Chondrocyte (in vitro differentiated cells): ENCODE measurements around the gene CTIF. TPM values are rescaled to one million over a fixed set of nuclear protein-coding genes. Genes with fewer than 3 reads are reported as not detected.

Experiments
- DNase-seq: peaks from one replicate; pipeline ENCODE4 v3.0.0; 2021; ENCODE audit warnings: mixed read lengths, low spot score
- H3K27ac Mint-ChIP-seq: one replicate; pipeline ENCODE4 v1.8.0; 2021; ENCODE audit warnings: mild to moderate bottlenecking, moderate library complexity, mixed read lengths; ENCODE audit not compliant: unreplicated experiment
- H3K27me3 Mint-ChIP-seq: 2 replicates; pipeline ENCODE4 v1.8.0; 2021; ENCODE audit warnings: low read depth, mixed read lengths
- H3K36me3 Mint-ChIP-seq: 2 replicates; pipeline ENCODE4 v1.8.0; 2021; ENCODE audit warnings: low read depth, mixed read lengths
- H3K4me1 Mint-ChIP-seq: 2 replicates; pipeline ENCODE4 v1.8.0; 2021; ENCODE audit warnings: low read depth, mild to moderate bottlenecking, mixed read lengths
- H3K4me3 Mint-ChIP-seq: one replicate; pipeline ENCODE4 v1.8.0; 2021; ENCODE audit warnings: mild to moderate bottlenecking, moderate library complexity, mixed read lengths; ENCODE audit not compliant: unreplicated experiment
- H3K9me3 Mint-ChIP-seq: 2 replicates; pipeline ENCODE4 v1.8.0; 2021; ENCODE audit warnings: low read depth, mixed read lengths
- CTCF ChIP-seq: fragments of 200-600 bp; sonication (generic); IDR thresholded peaks from 2 replicates; pipeline ENCODE4 v1.5.0; 2021; ENCODE audit warnings: antibody characterized with exemption, mild to moderate bottlenecking, moderate library complexity
- total RNA-seq: library from RNA; stranded (reverse); gene quantifications from 3 replicates; pipeline ENCODE4 v1.2.1, GENCODE V29; 2021

The CTIF gene
- total RNA-seq, 1 donor from 2014 or later, result 184 TPM

GRCh38 chr18:48851599-48851960 lies 312.7 kb downstream of the CTIF start:
- no peak for DNase-seq
- Mint-ChIP-seq H3K36me3 (peaks cover 19% of the 10 kb centered on the region), H3K9me3 (peaks cover 2% of the 10 kb centered on the region), H3K27me3 (no peaks in the 10 kb centered on the region), H3K4me1 (peaks cover 91% of the 10 kb centered on the region), H3K4me3 (peak overlapping the region; percentile 40), H3K27ac (peak overlapping the region; percentile 97)
- no peak for TF ChIP-seq CTCF

GRCh38 chr18:48852292-48852691 lies 313.5 kb downstream of the CTIF start:
- H3K36me3 Mint-ChIP-seq, result peaks cover 21% of the 10 kb centered on the region
- no peaks in the 10 kb centered on the region for H3K27me3 Mint-ChIP-seq
- no peak for DNase-seq
- TF ChIP-seq CTCF, result no peak
- peaks cover 89% of the 10 kb centered on the region for H3K4me1 Mint-ChIP-seq
- no peaks in the 10 kb centered on the region for H3K9me3 Mint-ChIP-seq
- peak overlapping the region; percentile 97 for H3K27ac Mint-ChIP-seq
- peak overlapping the region; percentile 18 for H3K4me3 Mint-ChIP-seq

GRCh38 chr18:48852794-48853193 lies 314.0 kb downstream of the CTIF start:
- H3K27ac Mint-ChIP-seq, result peak overlapping the region; percentile 97
- peaks cover 23% of the 10 kb centered on the region for H3K36me3 Mint-ChIP-seq
- no peak overlapping the region for H3K4me3 Mint-ChIP-seq
- peaks cover 84% of the 10 kb centered on the region for H3K4me1 Mint-ChIP-seq
- no peak for DNase-seq
- H3K27me3 Mint-ChIP-seq, result no peaks in the 10 kb centered on the region
- no peaks in the 10 kb centered on the region for H3K9me3 Mint-ChIP-seq
- TF ChIP-seq CTCF, result no peak

- H3K27ac Mint-ChIP-seq, result peak overlapping the region; percentile 97
Observed at GRCh38 chr18:48853588-48853987, 314.8 kb downstream of the CTIF start.

GRCh38 chr18:48854780-48855179 lies 315.9 kb downstream of the CTIF start:
- no peak overlapping the region for H3K27ac Mint-ChIP-seq
- no peak for TF ChIP-seq CTCF
- peaks cover 88% of the 10 kb centered on the region for H3K4me1 Mint-ChIP-seq
- no peaks in the 10 kb centered on the region for H3K27me3 Mint-ChIP-seq
- no peaks in the 10 kb centered on the region for H3K9me3 Mint-ChIP-seq
- DNase-seq, result no peak
- no peak overlapping the region for H3K4me3 Mint-ChIP-seq
- peaks cover 30% of the 10 kb centered on the region for H3K36me3 Mint-ChIP-seq

More at GRCh38 chr18:48853588-48853987, 314.8 kb downstream of the CTIF start:
- no peak for TF ChIP-seq CTCF
- peaks cover 84% of the 10 kb centered on the region for H3K4me1 Mint-ChIP-seq
- H3K36me3 Mint-ChIP-seq, result peaks cover 29% of the 10 kb centered on the region
- no peak overlapping the region for H3K4me3 Mint-ChIP-seq
- no peak for DNase-seq
- H3K27me3 Mint-ChIP-seq, result no peaks in the 10 kb centered on the region
- H3K9me3 Mint-ChIP-seq, result no peaks in the 10 kb centered on the region
